Karpas-422 (cell line): ENCODE data around the gene PHF20. TPM values are rescaled to one million over a fixed set of nuclear protein-coding genes. Genes with fewer than 3 reads are reported as not detected.
"Not testable (repeated sequence)": the region's sequence is repeated elsewhere in the genome, so short reads cannot be mapped to it uniquely, and the experiment has no call there.

Experiments
- DNase-seq: peaks from one replicate; pipeline ENCODE4 v3.0.0-alpha.2; 2015
- H2AFZ ChIP-seq: fragments of 200-600 bp; sonication (generic); 2 replicates; pipeline ENCODE4 v1.6.1; 2014; ENCODE audit warnings: antibody characterized with exemption, low read length, mixed read lengths
- H3K27ac ChIP-seq: fragments of 200-600 bp; sonication (generic); 2 replicates; pipeline ENCODE4 v1.5.1; 2014; ENCODE audit warnings: mild to moderate bottlenecking, low read length, moderate library complexity
- H3K27me3 ChIP-seq: fragments of 200-600 bp; sonication (generic); 2 replicates; pipeline ENCODE4 v1.6.1; 2014; ENCODE audit warnings: low read length, mixed read lengths
- H3K36me3 ChIP-seq: fragments of 200-600 bp; sonication (generic); 2 replicates; pipeline ENCODE4 v1.6.1; 2014; ENCODE audit warnings: low read length, mixed read lengths; ENCODE audit not compliant: insufficient read depth
- H3K4me1 ChIP-seq: fragments of 200-600 bp; sonication (generic); 2 replicates; pipeline ENCODE4 v1.6.1; 2014; ENCODE audit warnings: mild to moderate bottlenecking, low read length, mixed read lengths
- H3K4me2 ChIP-seq: fragments of 200-600 bp; sonication (generic); 2 replicates; pipeline ENCODE4 v1.6.1; 2014; ENCODE audit warnings: low read length, low read depth, mild to moderate bottlenecking; ENCODE audit not compliant: poor library complexity, severe bottlenecking
- H3K4me3 ChIP-seq: fragments of 200-600 bp; sonication (generic); 2 replicates; pipeline ENCODE4 v1.5.1; 2014; ENCODE audit warnings: mild to moderate bottlenecking, antibody characterized with exemption, low read length, mixed read lengths
- H3K79me2 ChIP-seq: fragments of 200-600 bp; sonication (generic); 2 replicates; pipeline ENCODE4 v1.6.1; 2014; ENCODE audit warnings: mild to moderate bottlenecking, low read length, mixed read lengths
- H3K9ac ChIP-seq: fragments of 200-600 bp; sonication (generic); 2 replicates; pipeline ENCODE4 v1.6.0; 2014; ENCODE audit warnings: low read length
- H3K9me2 ChIP-seq: fragments of 200-600 bp; sonication (generic), shearing (Covaris generic); replicated peaks from 2 replicates; pipeline ENCODE4 v1.6.0; 2014; ENCODE audit warnings: mild to moderate bottlenecking, low read length, moderate library complexity; ENCODE audit not compliant: insufficient read depth
- H3K9me3 ChIP-seq: fragments of 300-700, 200-600 bp; sonication (generic); 2 replicates; pipeline ENCODE4 v1.6.1; 2014; ENCODE audit warnings: low read length, mixed read lengths
- H4K20me1 ChIP-seq: fragments of 200-600 bp; sonication (generic); 2 replicates; pipeline ENCODE4 v1.6.1; 2014; ENCODE audit warnings: mild to moderate bottlenecking, antibody characterized with exemption, low read length, low read depth; ENCODE audit not compliant: insufficient read depth
- total RNA-seq: library from RNA; depleted of rRNA; stranded (reverse); fragments of >200 nt; shearing (Covaris generic); gene quantifications from 2 replicates; pipeline ENCODE4 v1.2.3, GENCODE V29; 2014; ENCODE audit warnings: low replicate concordance

PHF20 gene
- total RNA-seq, 1 experiment from 2014 or later: 27.8 TPM

GRCh38 chr20:35866418-35867202, 94.8 kb downstream of the PHF20 start:
- Histone ChIP-seq H3K9me2 (no peaks in the 10 kb centered on the region), H4K20me1 (no peaks in the 10 kb centered on the region), H3K27ac (no peak overlapping the region), H3K27me3 (no peaks in the 10 kb centered on the region), H3K4me2 (no peak overlapping the region), H3K4me3 (no peak overlapping the region), H3K4me1 (no peaks in the 10 kb centered on the region), H3K36me3 (no peaks in the 10 kb centered on the region), H3K79me2 (peaks cover 14% of the 10 kb centered on the region; the same call in 1 of the 2 replicates), H3K9ac (no peak overlapping the region), H2AFZ (no peak overlapping the region), H3K9me3 (no peaks in the 10 kb centered on the region)
- DNase-seq: no peak

- 0 out of 2 replicates have a peak, but pooled peaks cover under 1% of the 10 kb centered on the region for H3K36me3 ChIP-seq
- H3K4me2 ChIP-seq: no peak overlapping the region
- peaks cover 12% of the 10 kb centered on the region for H3K79me2 ChIP-seq
- H2AFZ ChIP-seq: no peak overlapping the region
- no peak for DNase-seq
- no peaks in the 10 kb centered on the region for H3K27me3 ChIP-seq
- no peaks in the 10 kb centered on the region for H3K9me2 ChIP-seq
- no peaks in the 10 kb centered on the region for H3K4me1 ChIP-seq
- no peak overlapping the region for H3K9ac ChIP-seq
- H3K9me3 ChIP-seq: no peaks in the 10 kb centered on the region
- no peaks in the 10 kb centered on the region for H4K20me1 ChIP-seq
- no peak overlapping the region for H3K4me3 ChIP-seq
- no peak overlapping the region for H3K27ac ChIP-seq
Observed at GRCh38 chr20:35870541-35871258, 98.9 kb downstream of the PHF20 start.

DNA sequence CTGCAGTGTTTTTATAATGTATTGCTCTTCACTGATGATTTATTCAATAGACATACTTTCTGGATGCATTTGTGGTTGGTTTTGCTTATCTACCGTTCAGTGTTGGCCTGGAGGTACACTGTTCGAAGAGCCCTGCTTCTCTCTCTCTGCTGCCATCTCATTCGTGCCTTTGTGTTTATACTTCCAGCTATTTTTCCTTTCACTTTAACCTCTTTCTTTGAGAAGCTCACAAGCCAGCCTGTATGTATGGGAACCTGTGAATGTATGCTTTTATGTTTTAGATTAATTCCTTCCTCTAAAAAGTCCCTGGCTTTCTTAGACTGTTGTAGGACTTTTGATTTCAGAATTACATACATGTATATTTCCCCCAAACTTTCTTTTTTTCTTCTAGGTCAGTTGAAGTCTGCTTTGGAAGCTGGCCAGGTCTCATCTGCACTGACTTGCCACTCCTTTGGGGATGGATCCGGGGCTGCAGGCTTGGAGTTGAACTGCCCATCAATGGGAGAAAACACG, 99.5 kb downstream of the PHF20 start:
- H3K4me3 ChIP-seq: no peak overlapping the region
- no peak for DNase-seq
- no peak overlapping the region for H3K27ac ChIP-seq
- no peaks in the 10 kb centered on the region for H4K20me1 ChIP-seq
- no peak overlapping the region for H2AFZ ChIP-seq
- H3K79me2 ChIP-seq: peaks cover 13% of the 10 kb centered on the region
- 0 out of 2 replicates have a peak, but pooled peaks cover 4% of the 10 kb centered on the region for H3K36me3 ChIP-seq
- no peaks in the 10 kb centered on the region for H3K9me3 ChIP-seq
- H3K9me2 ChIP-seq: no peaks in the 10 kb centered on the region
- no peaks in the 10 kb centered on the region for H3K4me1 ChIP-seq
- no peaks in the 10 kb centered on the region for H3K27me3 ChIP-seq
- H3K4me2 ChIP-seq: no peak overlapping the region
- H3K9ac ChIP-seq: no peak overlapping the region

DNA sequence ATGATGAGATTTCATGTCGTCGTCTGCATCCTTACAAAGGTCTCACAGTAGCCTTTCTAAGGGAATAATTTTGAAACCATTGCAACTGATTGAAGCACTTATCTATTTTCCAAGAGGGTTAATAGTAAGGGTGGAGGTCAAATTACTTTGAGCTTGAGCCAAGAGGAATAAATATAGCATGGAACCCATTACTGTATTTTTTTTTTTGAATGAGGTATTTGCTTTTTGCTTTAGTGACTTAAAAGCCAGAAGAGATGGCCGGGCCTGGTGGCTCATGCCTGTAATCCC, 104.2 kb downstream of the PHF20 start:
- no peaks in the 10 kb centered on the region for H3K9me2 ChIP-seq
- no peaks in the 10 kb centered on the region for H3K4me1 ChIP-seq
- H3K79me2 ChIP-seq: peaks cover 18% of the 10 kb centered on the region
- 0 out of 2 replicates have a peak, but pooled peaks cover 4% of the 10 kb centered on the region for H3K36me3 ChIP-seq
- no peak for DNase-seq
- H3K9ac ChIP-seq: no peak overlapping the region
- H3K4me3 ChIP-seq: no peak overlapping the region
- H3K9me3 ChIP-seq: no peaks in the 10 kb centered on the region
- no peaks in the 10 kb centered on the region for H4K20me1 ChIP-seq
- no peak overlapping the region for H2AFZ ChIP-seq
- H3K27me3 ChIP-seq: no peaks in the 10 kb centered on the region
- H3K4me2 ChIP-seq: no peak overlapping the region
- no peak overlapping the region for H3K27ac ChIP-seq

DNA sequence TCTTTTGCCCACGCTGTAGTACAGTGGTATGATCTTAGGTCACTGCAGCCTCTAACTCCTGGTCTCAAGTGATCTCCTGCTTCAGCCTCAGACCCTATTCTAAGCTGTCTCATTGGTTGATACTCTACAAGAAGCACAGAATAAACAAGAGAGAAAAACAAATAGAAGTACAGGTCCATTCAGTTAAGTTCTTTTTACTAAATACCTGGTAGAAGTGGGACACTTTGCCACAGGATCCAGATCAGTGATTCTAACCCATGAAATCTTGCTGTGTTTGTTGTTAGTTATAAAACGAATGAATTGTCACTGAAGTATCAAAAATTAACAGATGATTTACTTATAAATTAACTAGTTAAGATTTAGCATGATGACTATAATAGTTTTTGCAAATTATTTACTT, 105.8 kb downstream of the PHF20 start:
- Histone ChIP-seq H3K9me3 (no peaks in the 10 kb centered on the region), H3K4me3 (no peak overlapping the region), H3K27ac (no peak overlapping the region), H4K20me1 (no peaks in the 10 kb centered on the region), H2AFZ (no peak overlapping the region), H3K27me3 (no peaks in the 10 kb centered on the region), H3K4me2 (no peak overlapping the region), H3K36me3 (0 out of 2 replicates have a peak, but pooled peaks cover 4% of the 10 kb centered on the region), H3K9me2 (no peaks in the 10 kb centered on the region), H3K79me2 (peaks cover 18% of the 10 kb centered on the region), H3K4me1 (no peaks in the 10 kb centered on the region), H3K9ac (no peak overlapping the region)
- DNase-seq: no peak

DNA sequence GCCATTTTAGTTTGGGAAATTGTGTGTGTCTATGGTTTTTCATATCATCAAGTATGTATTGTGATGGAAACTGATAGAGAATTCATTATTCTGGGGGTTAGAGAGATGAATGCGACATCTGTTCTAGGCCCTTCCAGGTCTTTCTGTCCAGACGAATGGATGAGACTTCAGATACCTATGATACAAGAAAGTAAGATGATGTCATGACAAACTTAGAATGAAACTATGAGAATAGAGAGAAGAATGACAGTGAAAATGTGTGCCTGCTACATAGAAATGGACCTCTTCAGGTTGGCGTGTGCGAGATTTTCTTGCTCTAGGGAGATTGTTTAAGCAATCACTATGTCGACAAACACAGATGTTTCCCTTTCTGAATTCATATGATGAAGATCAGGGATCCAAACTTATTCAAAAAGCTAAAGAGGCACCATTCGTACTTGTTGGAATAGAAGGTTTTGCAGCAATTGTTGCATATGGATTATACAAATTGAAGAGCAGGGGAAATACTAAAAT, 106.4 kb downstream of the PHF20 start:
- Histone ChIP-seq H3K27me3 (no peaks in the 10 kb centered on the region), H3K27ac (no peak overlapping the region)

GRCh38 chr20:35881676-35882075, 109.9 kb downstream of the PHF20 start:
- Histone ChIP-seq H4K20me1 (no peaks in the 10 kb centered on the region), H3K4me2 (no peak overlapping the region), H3K9me2 (no peaks in the 10 kb centered on the region), H3K4me3 (no peak overlapping the region), H3K36me3 (no peaks in the 10 kb centered on the region), H2AFZ (no peak overlapping the region), H3K27me3 (no peaks in the 10 kb centered on the region), H3K4me1 (no peaks in the 10 kb centered on the region), H3K9ac (no peak overlapping the region), H3K9me3 (no peaks in the 10 kb centered on the region), H3K79me2 (peaks cover 23% of the 10 kb centered on the region), H3K27ac (no peak overlapping the region)
- DNase-seq: no peak

More for the DNA sequence above, 106.4 kb downstream of the PHF20 start:
- no peak for DNase-seq
- H3K9me3 ChIP-seq: no peaks in the 10 kb centered on the region
- no peaks in the 10 kb centered on the region for H3K9me2 ChIP-seq
- no peak overlapping the region for H3K9ac ChIP-seq
- no peak overlapping the region for H2AFZ ChIP-seq
- H4K20me1 ChIP-seq: no peaks in the 10 kb centered on the region
- no peak overlapping the region for H3K4me2 ChIP-seq
- H3K4me1 ChIP-seq: no peaks in the 10 kb centered on the region
- no peak overlapping the region for H3K4me3 ChIP-seq
- H3K79me2 ChIP-seq: peaks cover 18% of the 10 kb centered on the region
- 0 out of 2 replicates have a peak, but pooled peaks cover 4% of the 10 kb centered on the region for H3K36me3 ChIP-seq

DNA sequence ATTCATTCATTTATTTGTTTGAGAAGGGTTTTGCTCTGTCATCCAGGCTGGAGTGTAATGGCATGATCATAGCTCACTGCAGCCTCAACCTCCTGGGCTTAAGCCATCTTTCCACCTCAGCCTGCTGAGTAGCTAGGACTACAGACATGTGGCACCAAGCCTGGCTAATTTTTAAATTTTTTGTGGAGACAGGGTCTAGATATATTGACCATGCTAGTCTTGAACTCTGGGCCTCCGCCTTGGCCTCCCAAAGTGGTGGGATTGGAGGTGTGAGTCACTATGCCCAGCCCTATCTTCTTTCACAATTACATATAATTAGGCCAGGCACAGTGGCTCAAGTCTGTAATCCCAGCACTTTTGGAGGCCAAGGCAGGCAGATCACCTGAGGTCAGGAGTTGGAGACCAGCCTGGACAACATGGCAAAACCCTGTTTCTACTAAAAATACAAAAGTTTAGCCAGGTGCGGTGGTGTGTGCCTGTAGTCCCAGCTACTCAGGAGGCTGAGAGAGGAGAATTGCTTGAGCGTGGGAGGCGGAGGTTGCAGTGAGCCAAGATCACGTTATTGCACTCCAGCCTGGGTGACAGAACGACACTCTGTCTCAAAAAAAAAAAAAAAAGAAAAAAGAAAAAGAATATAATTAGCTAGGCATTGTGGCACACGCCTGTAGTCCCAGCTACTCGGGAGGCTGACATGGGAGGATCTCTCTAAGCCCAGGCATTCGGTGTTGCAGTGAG, 110.8 kb downstream of the PHF20 start:
- H3K27ac ChIP-seq, H3K27me3 ChIP-seq, DNase-seq, H3K36me3 ChIP-seq, H3K4me3 ChIP-seq, H2AFZ ChIP-seq, H3K9ac ChIP-seq, H3K9me3 ChIP-seq, H3K4me1 ChIP-seq, H3K4me2 ChIP-seq, H3K9me2 ChIP-seq, H4K20me1 ChIP-seq: not testable (repeated sequence)
- H3K79me2 ChIP-seq: peaks cover 25% of the 10 kb centered on the region
